GM12892 (cell line): ENCODE data around the gene CAPZA2.
"Not testable (repeated sequence)": the region's sequence is repeated elsewhere in the genome, so short reads cannot be mapped to it uniquely, and the experiment has no call there.

Experiments
- DNase-seq: peaks from one replicate; pipeline ENCODE4 v3.0.0; 2011; ENCODE audit not compliant: insufficient read length
- FAIRE-seq: peaks from 2 replicates; lab custom pipeline; 2011; peaks lifted over from hg19 to GRCh38; lab: Jason Lieb, UNC
- POLR2A ChIP-seq: IDR thresholded peaks from 2 replicates; pipeline ENCODE4 v1.6.1; 2011; ENCODE audit warnings: low read depth, low read length, control low read depth
- POLR2AphosphoS5 ChIP-seq: IDR thresholded peaks from 2 replicates; pipeline ENCODE4 v1.6.1; 2011; ENCODE audit warnings: low read depth, low read length, control low read depth
- TAF1 ChIP-seq: IDR thresholded peaks from 2 replicates; pipeline ENCODE4 v1.6.1; 2011; ENCODE audit warnings: low read depth, mild to moderate bottlenecking, control low read depth, low read length, borderline replicate concordance

The CAPZA2 gene

GRCh38 chr7:116963234-116963633, 100.8 kb downstream of the CAPZA2 start:
- FAIRE-seq (no peak), DNase-seq (no peak)
- TF ChIP-seq POLR2AphosphoS5 = no peak
- TF ChIP-seq POLR2A = no peak
- TF ChIP-seq TAF1 = no peak

- DNase-seq (no peak), FAIRE-seq (no peak)
- TF ChIP-seq POLR2A = no peak
- no peak for TF ChIP-seq POLR2AphosphoS5
- TF ChIP-seq TAF1 = no peak
Observed at GRCh38 chr7:116966601-116967000, 104.2 kb downstream of the CAPZA2 start.

- FAIRE-seq (no peak), DNase-seq (no peak)
- TF ChIP-seq TAF1 (no peak), POLR2AphosphoS5 (no peak), POLR2A (no peak)
Observed at GRCh38 chr7:116967254-116967922, 105.0 kb downstream of the CAPZA2 start.

GRCh38 chr7:116967983-116968382, 105.6 kb downstream of the CAPZA2 start:
- TF ChIP-seq POLR2A (no peak), POLR2AphosphoS5 (no peak), TAF1 (no peak)
- FAIRE-seq (no peak), DNase-seq (no peak)

GRCh38 chr7:116968631-116969030, 106.2 kb downstream of the CAPZA2 start:
- no peak for TF ChIP-seq POLR2A
- no peak for TF ChIP-seq TAF1
- no peak for TF ChIP-seq POLR2AphosphoS5
- FAIRE-seq (no peak), DNase-seq (no peak)

GRCh38 chr7:116969371-116969902, 107.0 kb downstream of the CAPZA2 start:
- no peak for FAIRE-seq
- TF ChIP-seq POLR2AphosphoS5 (no peak), TAF1 (no peak), POLR2A (no peak)
- no peak for DNase-seq

GRCh38 chr7:116970238-116970910, 108.0 kb downstream of the CAPZA2 start:
- TF ChIP-seq POLR2A (no peak), POLR2AphosphoS5 (no peak), TAF1 (no peak)
- FAIRE-seq (no peak), DNase-seq (no peak)

GRCh38 chr7:116971153-116971552, 108.8 kb downstream of the CAPZA2 start:
- not testable (repeated sequence) for FAIRE-seq

More at GRCh38 chr7:116971153-116971552, 108.8 kb downstream of the CAPZA2 start:
- DNase-seq = not testable (repeated sequence)
